Astrocyte (in vitro differentiated cells and primary cell): ENCODE results near the gene RALGDS.

Source experiments
- CTCF ChIP-seq: IDR thresholded peaks from 2 replicates; pipeline ENCODE4 v1.5.1; 2011; ENCODE audit warnings: low read depth, mild to moderate bottlenecking, inconsistent platforms, low read length, moderate library complexity; ENCODE audit not compliant: insufficient read depth
- EZH2 ChIP-seq: IDR thresholded peaks from 2 replicates; pipeline ENCODE4 v1.6.1; 2012; ENCODE audit warnings: mild to moderate bottlenecking, low read length, inconsistent platforms; ENCODE audit not compliant: insufficient read depth

DNA sequence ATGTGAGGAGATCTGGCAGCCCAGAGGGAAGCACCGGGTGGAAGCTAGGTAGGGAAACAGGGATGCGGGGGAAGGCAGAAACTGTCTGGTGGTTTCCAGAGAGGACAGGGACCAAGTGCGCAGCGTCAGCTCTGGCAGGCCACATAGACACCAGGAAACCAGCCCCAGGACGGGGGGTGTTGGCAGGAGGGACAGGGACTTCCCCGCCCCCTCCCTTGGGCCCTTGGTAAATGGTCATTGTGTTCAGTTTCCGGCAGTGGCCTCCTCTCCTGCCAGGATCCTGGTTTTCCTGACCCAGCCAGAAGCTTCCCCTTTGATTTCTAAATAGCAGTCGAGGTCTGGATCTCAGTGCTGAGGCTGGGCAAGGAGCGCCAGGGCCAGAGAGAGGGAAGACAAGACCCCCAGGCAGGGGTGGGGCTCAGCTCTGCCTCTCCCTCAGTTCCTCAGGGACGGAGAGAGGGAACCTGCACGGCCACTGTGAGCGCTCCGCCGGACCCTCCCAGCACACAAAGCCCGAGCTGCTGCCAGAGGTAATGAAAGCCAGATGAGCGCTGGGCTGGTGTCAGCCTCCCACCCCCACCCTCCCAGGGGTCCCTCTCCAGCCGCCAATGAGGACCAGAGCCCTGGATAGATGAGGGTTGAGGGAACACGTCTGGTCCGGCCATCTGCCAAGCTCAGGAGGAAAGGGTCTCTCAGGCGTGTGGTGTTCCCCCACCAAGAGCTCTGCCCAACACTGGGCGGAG is 1.8 kb downstream of the RALGDS start:
- TF ChIP-seq CTCF (no peak), EZH2 (no peak)
